Endothelial cell of umbilical vein (primary cell): Measurements from ENCODE around the gene CYB561A3. TPM values are rescaled to one million over a fixed set of nuclear protein-coding genes. Genes with fewer than 3 reads are reported as not detected.

Source experiments
- BruUV-seq: library from RNA; stranded (reverse); fragments of 400-500 nt; replicated peaks from 2 replicates; lab custom pipeline; 2021; lab: Mats Ljungman, UMichigan
- CTCF ChIA-PET: fragments of 300-600, 350-600 bp; sonication (Branson Sonifier 250); formaldehyde crosslinking; loops from one replicate; lab custom pipeline; 2021; ENCODE audit warnings: antibody characterized with exemption, inconsistent platforms; lab: Charles Lee
- POLR2A ChIA-PET: fragments of 300-600, 350-600 bp; sonication (Branson Sonifier 250); formaldehyde crosslinking; loops from one replicate; lab custom pipeline; 2021; ENCODE audit warnings: antibody characterized with exemption, inconsistent platforms; lab: Charles Lee
- DNase-seq: peaks from one replicate; pipeline ENCODE4 v3.0.0-alpha.2; 2011; ENCODE audit warnings: low read depth, low spot score
- FAIRE-seq: peaks from 2 replicates; lab custom pipeline; 2011; peaks lifted over from hg19 to GRCh38; lab: Jason Lieb, UNC
- H2AFZ ChIP-seq: 2 replicates; pipeline ENCODE4 v1.6.0; 2012; ENCODE audit warnings: low read depth, low read length, control low read depth, inconsistent platforms
- H3K27ac ChIP-seq: 2 replicates; pipeline ENCODE4 v1.5.1; 2011; ENCODE audit warnings: low read depth, mild to moderate bottlenecking, control low read depth, low read length, moderate library complexity; ENCODE audit not compliant: insufficient read depth
- H3K27me3 ChIP-seq, 2 experiments: 2 replicates each; pipeline versions ENCODE4 v1.6.0 to v1.6.1; 2011; ENCODE audit warnings: low read length in 2 of 2, mixed read lengths in 1 of 2; ENCODE audit not compliant: control insufficient read depth in 2 of 2, insufficient read depth in 2 of 2
- H3K36me3 ChIP-seq, 2 experiments: 2 replicates in 1 of 2; 3 replicates in 1 of 2; pipeline ENCODE4 v1.5.1; 2011; ENCODE audit warnings: low read length in 2 of 2, mild to moderate bottlenecking in 1 of 2, moderate library complexity in 1 of 2; ENCODE audit not compliant: control insufficient read depth in 2 of 2, insufficient read depth in 2 of 2; ENCODE audit errors: extremely low read depth in 1 of 2
- H3K4me1 ChIP-seq: 3 replicates; pipeline ENCODE4 v1.5.1; 2011; ENCODE audit warnings: mild to moderate bottlenecking, low read length; ENCODE audit not compliant: control insufficient read depth, insufficient read depth; ENCODE audit errors: extremely low read depth
- H3K4me2 ChIP-seq: 2 replicates; pipeline ENCODE4 v1.6.1; 2011; ENCODE audit warnings: low read length, control low read depth, mixed read lengths; ENCODE audit not compliant: insufficient read depth
- H3K4me3 ChIP-seq, 3 experiments: fragments of 200-600 bp in 1 of 3; sonication (generic), shearing (Covaris generic) in 1 of 3; replicated peaks in 1 of 3; 2 replicates each; pipeline ENCODE4 v1.5.1; 2011 to 2016; ENCODE audit warnings: control low read depth in 3 of 3, low read length in 3 of 3, mild to moderate bottlenecking in 2 of 3, inconsistent platforms in 1 of 3, low read depth in 1 of 3, moderate library complexity in 1 of 3; ENCODE audit not compliant: insufficient read depth in 1 of 3
- H3K79me2 ChIP-seq: 2 replicates; pipeline ENCODE4 v1.6.0; 2012; ENCODE audit warnings: low read length, inconsistent platforms; ENCODE audit not compliant: control insufficient read depth, insufficient read depth
- H3K9ac ChIP-seq: replicated peaks from 2 replicates; pipeline ENCODE3; 2011; ENCODE audit warnings: low read length, control low read depth; ENCODE audit not compliant: insufficient read depth; ENCODE audit errors: extremely low read depth
- H3K9me1 ChIP-seq: replicated peaks from 3 replicates; pipeline ENCODE4 v1.6.0; 2011; ENCODE audit warnings: mild to moderate bottlenecking, low read length; ENCODE audit not compliant: control insufficient read depth, insufficient read depth; ENCODE audit errors: extremely low read depth
- H3K9me3 ChIP-seq: replicated peaks from 2 replicates; pipeline ENCODE4 v1.5.1; 2012; ENCODE audit warnings: low read length, inconsistent platforms; ENCODE audit not compliant: control insufficient read depth, insufficient read depth
- H4K20me1 ChIP-seq: replicated peaks from 2 replicates; pipeline ENCODE3; 2011; ENCODE audit warnings: mild to moderate bottlenecking, low read length; ENCODE audit not compliant: control insufficient read depth, insufficient read depth; ENCODE audit errors: extremely low read depth
- CTCF ChIP-seq, 2 donors: IDR thresholded peaks; 1 replicate in 1 of 2; 2 replicates in 1 of 2; pipeline ENCODE4 v1.5.1; 2011; ENCODE audit warnings: low read length in 2 of 2, mild to moderate bottlenecking in 2 of 2, moderate library complexity in 2 of 2, control low read depth in 1 of 2, inconsistent platforms in 1 of 2, low read depth in 1 of 2; ENCODE audit not compliant: insufficient read depth in 1 of 2; ENCODE audit errors: extremely low read depth in 1 of 2
- EZH2 ChIP-seq: IDR thresholded peaks from 2 replicates; pipeline ENCODE4 v1.6.1; 2012; ENCODE audit warnings: borderline replicate concordance, low read depth, mild to moderate bottlenecking, moderate library complexity, low read length, inconsistent platforms; ENCODE audit not compliant: severe bottlenecking
- FOS ChIP-seq: IDR thresholded peaks from 2 replicates; pipeline ENCODE4 v1.6.1; 2011; ENCODE audit warnings: mild to moderate bottlenecking, low read length, moderate library complexity, borderline replicate concordance; ENCODE audit not compliant: insufficient read depth
- GATA2 ChIP-seq: IDR thresholded peaks from 2 replicates; pipeline ENCODE4 v1.7.0; 2011; ENCODE audit warnings: low read depth, mild to moderate bottlenecking, moderate library complexity, mixed read lengths, low read length; ENCODE audit not compliant: insufficient read length, insufficient read depth
- JUN ChIP-seq: IDR thresholded peaks from 2 replicates; pipeline ENCODE4 v1.6.1; 2011; ENCODE audit warnings: borderline replicate concordance, low read depth; ENCODE audit not compliant: insufficient read length, insufficient read depth
- MAX ChIP-seq: IDR thresholded peaks from 2 replicates; pipeline ENCODE4 v1.6.1; 2011; ENCODE audit not compliant: insufficient read depth, insufficient read length
- MYC ChIP-seq: IDR thresholded peaks from one replicate; pipeline ENCODE4 v1.6.1; 2011; ENCODE audit warnings: mild to moderate bottlenecking, low read depth, low read length
- POLR2A ChIP-seq: IDR thresholded peaks from 2 replicates; pipeline ENCODE4 v1.6.1; 2012; ENCODE audit warnings: low read depth, mild to moderate bottlenecking, control low read depth, low read length
- POLR2AphosphoS5 ChIP-seq: IDR thresholded peaks from 2 replicates; pipeline ENCODE4 v1.6.1; 2012; ENCODE audit warnings: low read depth, mild to moderate bottlenecking, control low read depth, low read length, moderate library complexity; ENCODE audit not compliant: insufficient read depth
- dilution Hi-C: fragments of 300-500 bp; cut with MboI; formaldehyde crosslinking; loops from one replicate; pipeline ENCODE4 v1.15.0; 2019; ENCODE audit warnings: low sequenced_read_pairs; ENCODE audit not compliant: extremely low pct_ligation_motif_present
- intact Hi-C: fragments of 100-400 bp; cut with micrococcal nuclease; formaldehyde crosslinking; loops from one replicate; pipeline ENCODE4 v1.10.0; 2022
- polyA plus RNA-seq, 4 experiments: library from polyadenylated mRNA; depleted of rRNA in 3 of 4; stranded (reverse) in 3 of 4; unstranded in 1 of 4; fragments of >200 nt; gene quantifications; 2 replicates each; pipeline versions ENCODE4 v1.2.1 to v1.2.3, GENCODE V29; 2011 to 2012; ENCODE audit warnings: missing spikeins in 1 of 4
- total RNA-seq: library from RNA; stranded (reverse); gene quantifications from 2 replicates; pipeline ENCODE4 v1.2.3, GENCODE V29; 2021

CYB561A3 gene
- total and polyA plus RNA-seq, 2 donors (not counting 3 experiments of a cell fraction or from before 2014, with no cell fraction given): 41.6 to 103 TPM

GRCh38 chr11:61390161-61390560 lies 28.5 kb upstream of the CYB561A3 start:
- BruUV-seq: no TSS peak
- FAIRE-seq (no peak), DNase-seq (no peak)
- Histone ChIP-seq H3K4me2 (no peak overlapping the region), H3K27me3 (no peaks in the 10 kb centered on the region), H3K79me2 (no peaks in the 10 kb centered on the region), H3K9me1 (no peaks in the 10 kb centered on the region), H3K4me1 (peaks cover 11% of the 10 kb centered on the region), H3K36me3 (peaks cover 0 to 3% of the 10 kb centered on the region in 2 experiments), H3K4me3 (no peak overlapping the region), H2AFZ (no peak overlapping the region), H3K27ac (no peak overlapping the region), H4K20me1 (no peaks in the 10 kb centered on the region), H3K9me3 (no peaks in the 10 kb centered on the region), H3K9ac (no peak overlapping the region)
- dilution Hi-C loops (no loop called here), intact Hi-C loops (no loop called here)
- ChIA-PET POLR2A (no interaction called here), CTCF (interaction anchor here (3.9 kb wide), 1 partner anchor 54 kb away, joined by 24 read pairs; no protein-coding TSS in a partner anchor)
- TF ChIP-seq MAX (no peak), GATA2 (no peak), POLR2AphosphoS5 (no peak), EZH2 (no peak), POLR2A (no peak), MYC (no peak), JUN (no peak), CTCF (IDR thresholded peaks at IDR 0.05; ENCODE audit: extremely low read depth in 1 of 2, insufficient read depth in 1 of 2, low read depth in 1 of 2, low read length in 2 of 2) (no peak), FOS (no peak)
